Memory B cell (primary cell): Measurements from ENCODE around the gene SHROOM1.
A peak's percentile ranks its signal among the peaks of the same experiment; 100 is the strongest.
"Not testable (repeated sequence)": the region's sequence is repeated elsewhere in the genome, so short reads cannot be mapped to it uniquely, and the experiment has no call there.

Experiments used
- ATAC-seq: fragments of 150-1000 bp; cut with Tn5 transposase; 2 replicates; pipeline ENCODE4 v1.10.0; 2021; ENCODE audit warnings: low read depth, mild to moderate bottlenecking, moderate library complexity
- DNase-seq, 2 donors: peaks; one replicate each; pipeline ENCODE4 v3.0.0; 2022; ENCODE audit warnings: low spot score in 2 of 2
- H3K27ac Mint-ChIP-seq: one replicate; pipeline ENCODE4 v1.8.0; 2022; ENCODE audit warnings: mild to moderate bottlenecking, moderate library complexity, mixed read lengths
- H3K27me3 Mint-ChIP-seq: one replicate; pipeline ENCODE4 v1.8.0; 2022; ENCODE audit warnings: mixed read lengths
- H3K36me3 Mint-ChIP-seq: one replicate; pipeline ENCODE4 v1.8.0; 2022; ENCODE audit warnings: mild to moderate bottlenecking, mixed read lengths
- H3K4me1 Mint-ChIP-seq: one replicate; pipeline ENCODE4 v1.8.0; 2022; ENCODE audit warnings: mixed read lengths
- H3K4me3 Mint-ChIP-seq: one replicate; pipeline ENCODE4 v1.8.0; 2022; ENCODE audit warnings: mild to moderate bottlenecking, moderate library complexity, mixed read lengths
- H3K9me3 Mint-ChIP-seq: one replicate; pipeline ENCODE4 v1.8.0; 2022; ENCODE audit warnings: mixed read lengths

SHROOM1 gene

GRCh38 chr5:132865668-132866341 is 35.4 kb upstream of the SHROOM1 start:
- ATAC-seq (peak; percentile 12), DNase-seq (no peak)
- H3K4me3 Mint-ChIP-seq, result peak overlapping the region; percentile 93
- H3K9me3 Mint-ChIP-seq, result no peaks in the 10 kb centered on the region
- peaks cover 18% of the 10 kb centered on the region for H3K4me1 Mint-ChIP-seq
- H3K27ac Mint-ChIP-seq, result peak overlapping the region; percentile 95
- H3K36me3 Mint-ChIP-seq, result peaks cover 1% of the 10 kb centered on the region
- H3K27me3 Mint-ChIP-seq, result no peaks in the 10 kb centered on the region

DNA sequence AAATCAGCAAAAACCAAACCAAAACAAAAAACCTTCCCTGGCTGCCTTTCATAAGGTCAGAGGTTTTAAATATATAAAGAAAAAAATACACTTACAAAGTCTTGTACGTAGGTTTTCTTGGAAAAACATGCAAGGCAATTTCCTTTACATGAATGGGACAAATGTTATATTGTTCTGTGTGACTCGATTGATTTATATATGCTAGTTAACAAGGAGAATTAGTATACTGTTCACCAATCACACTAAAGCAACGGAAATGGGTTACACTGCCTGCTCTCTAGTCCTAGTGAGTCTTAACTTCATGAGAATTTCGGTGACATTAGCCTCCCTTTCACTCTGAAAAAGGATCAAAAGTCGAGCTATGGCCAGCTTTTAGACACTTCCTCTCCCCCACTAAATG is 30.3 kb upstream of the SHROOM1 start:
- H3K4me1 Mint-ChIP-seq, result peaks cover 5% of the 10 kb centered on the region
- H3K36me3 Mint-ChIP-seq, result no peaks in the 10 kb centered on the region
- H3K27me3 Mint-ChIP-seq, result peaks cover 2% of the 10 kb centered on the region
- ATAC-seq (no peak), DNase-seq (no peak)
- H3K9me3 Mint-ChIP-seq, result peaks cover 1% of the 10 kb centered on the region
- H3K27ac Mint-ChIP-seq, result no peak overlapping the region
- H3K4me3 Mint-ChIP-seq, result no peak overlapping the region

- Mint-ChIP-seq H3K4me3 (no peak overlapping the region), H3K36me3 (no peaks in the 10 kb centered on the region)
Observed at GRCh38 chr5:132859889-132860437, 29.5 kb upstream of the SHROOM1 start.

DNA sequence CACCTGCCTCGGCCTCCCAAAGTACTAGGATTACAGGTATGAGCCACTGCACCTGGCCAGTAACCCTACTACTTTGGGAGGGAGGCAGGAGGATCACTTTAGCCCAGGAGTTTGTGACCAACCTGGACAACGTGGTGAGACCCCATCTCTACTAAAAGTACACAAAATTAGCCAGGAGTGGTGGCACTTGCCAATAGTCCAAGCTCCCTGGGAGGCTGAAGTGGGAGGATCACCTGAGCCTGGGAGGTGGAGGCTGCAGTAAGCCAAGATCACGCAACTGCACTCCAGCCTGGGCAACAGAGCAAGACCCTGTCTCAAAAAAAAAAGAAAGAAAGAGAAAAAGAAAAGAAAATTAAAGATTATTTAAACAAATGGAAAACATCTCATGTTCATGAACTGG is 25.6 kb upstream of the SHROOM1 start:
- no peak overlapping the region for H3K27ac Mint-ChIP-seq
- no peaks in the 10 kb centered on the region for H3K4me1 Mint-ChIP-seq
- DNase-seq (no peak), ATAC-seq (no peak)
- no peak overlapping the region for H3K4me3 Mint-ChIP-seq
- no peaks in the 10 kb centered on the region for H3K36me3 Mint-ChIP-seq
- H3K9me3 Mint-ChIP-seq, result peaks cover 1% of the 10 kb centered on the region
- H3K27me3 Mint-ChIP-seq, result peaks cover 5% of the 10 kb centered on the region

More at GRCh38 chr5:132859889-132860437, 29.5 kb upstream of the SHROOM1 start:
- DNase-seq (no peak), ATAC-seq (no peak)
- Mint-ChIP-seq H3K9me3 (peaks cover 1% of the 10 kb centered on the region), H3K27me3 (peaks cover 3% of the 10 kb centered on the region), H3K27ac (no peak overlapping the region), H3K4me1 (no peaks in the 10 kb centered on the region)

DNA sequence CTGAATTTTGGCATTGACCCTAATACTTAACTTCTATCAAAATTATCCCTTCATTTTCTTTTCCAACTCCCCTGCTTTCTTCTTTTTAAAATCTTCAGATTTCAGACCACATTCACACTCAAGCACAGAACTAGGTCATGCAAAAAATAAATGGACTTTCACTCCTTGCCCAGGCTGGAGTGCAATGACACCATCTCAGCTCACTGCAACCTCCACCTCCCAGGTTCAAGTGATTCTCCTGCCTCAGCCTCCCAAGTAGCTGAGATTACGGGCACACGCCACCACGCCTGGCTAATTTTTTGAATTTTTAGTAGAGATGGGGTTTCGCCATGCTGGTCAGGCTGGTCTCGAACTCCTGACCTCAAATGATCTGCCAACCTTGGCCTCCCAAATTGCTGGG is 24.5 kb upstream of the SHROOM1 start:
- DNase-seq, H3K27ac Mint-ChIP-seq, H3K4me3 Mint-ChIP-seq, H3K9me3 Mint-ChIP-seq, H3K4me1 Mint-ChIP-seq, H3K27me3 Mint-ChIP-seq, ATAC-seq, H3K36me3 Mint-ChIP-seq: not testable (repeated sequence)

DNA sequence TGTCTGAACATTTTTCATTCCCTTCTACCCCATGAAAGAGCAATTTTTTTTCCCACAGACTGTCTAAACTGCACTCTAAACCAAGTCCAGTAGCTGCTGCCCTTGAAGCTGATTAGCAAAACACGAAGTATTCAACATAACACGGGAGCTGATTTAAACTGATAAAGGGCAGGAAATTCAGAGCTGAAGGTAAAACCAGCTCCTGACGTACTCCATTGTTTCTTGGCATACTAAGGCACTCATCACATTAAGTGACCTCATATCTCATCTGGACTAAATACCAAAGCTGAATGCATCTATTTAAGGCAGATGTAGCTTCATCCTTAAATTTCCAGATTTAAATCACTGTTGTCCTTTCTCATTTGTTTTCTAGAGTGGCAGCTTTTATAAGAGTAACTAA is 23.9 kb upstream of the SHROOM1 start:
- H3K4me3 Mint-ChIP-seq, result no peak overlapping the region
- ATAC-seq (no peak), DNase-seq (no peak)
- H3K27me3 Mint-ChIP-seq, result peaks cover 7% of the 10 kb centered on the region
- H3K9me3 Mint-ChIP-seq, result peaks cover 1% of the 10 kb centered on the region
- no peaks in the 10 kb centered on the region for H3K36me3 Mint-ChIP-seq
- no peak overlapping the region for H3K27ac Mint-ChIP-seq
- H3K4me1 Mint-ChIP-seq, result peaks cover 2% of the 10 kb centered on the region

DNA sequence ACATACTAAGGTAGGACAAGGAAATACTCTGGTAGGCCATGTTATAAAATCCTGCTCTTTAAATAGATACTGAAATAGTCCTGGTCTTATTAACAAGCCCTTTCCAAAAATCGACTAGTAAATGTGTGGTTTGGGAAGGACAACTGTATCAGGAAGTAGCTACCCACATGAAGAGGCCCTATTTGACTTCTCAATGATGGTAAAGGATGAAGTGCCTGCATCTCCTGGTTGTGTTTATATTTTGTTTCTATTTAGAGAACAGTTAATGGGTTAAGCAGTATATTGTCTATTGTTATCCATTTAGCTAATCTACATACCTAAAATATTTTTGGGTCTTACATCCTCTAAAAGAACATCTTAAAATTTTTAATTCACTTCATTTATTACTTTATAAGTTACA is 23.3 kb upstream of the SHROOM1 start:
- H3K27me3 Mint-ChIP-seq, result peaks cover 7% of the 10 kb centered on the region
- no peaks in the 10 kb centered on the region for H3K36me3 Mint-ChIP-seq
- H3K27ac Mint-ChIP-seq, result no peak overlapping the region
- ATAC-seq, result no peak
- H3K4me3 Mint-ChIP-seq, result no peak overlapping the region
- DNase-seq, result no peak
- peaks cover 1% of the 10 kb centered on the region for H3K9me3 Mint-ChIP-seq
- peaks cover 2% of the 10 kb centered on the region for H3K4me1 Mint-ChIP-seq

DNA sequence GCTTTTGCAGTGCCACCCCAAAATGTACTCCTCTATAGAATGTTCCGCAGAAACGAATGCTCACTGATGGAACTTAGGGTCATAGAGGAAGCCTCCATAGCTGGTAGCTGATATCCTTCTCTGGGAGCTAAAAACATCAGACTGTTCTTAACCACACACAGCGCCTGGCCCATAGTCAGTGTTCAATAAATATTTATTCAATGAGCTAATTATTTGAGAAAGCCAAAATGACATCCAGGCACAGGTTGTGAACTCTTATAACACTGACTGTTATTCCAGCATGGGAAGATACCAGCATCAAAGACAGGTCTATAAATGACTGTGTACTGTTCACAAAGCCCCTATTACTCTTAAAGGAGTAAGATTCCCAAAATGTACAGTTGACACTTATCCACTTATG is 22.9 kb upstream of the SHROOM1 start:
- no peak for ATAC-seq
- Mint-ChIP-seq H3K4me1 (peaks cover 2% of the 10 kb centered on the region), H3K27me3 (peaks cover 7% of the 10 kb centered on the region), H3K27ac (no peak overlapping the region), H3K9me3 (peaks cover 1% of the 10 kb centered on the region), H3K4me3 (no peak overlapping the region), H3K36me3 (no peaks in the 10 kb centered on the region)
- DNase-seq, result no peak

DNA sequence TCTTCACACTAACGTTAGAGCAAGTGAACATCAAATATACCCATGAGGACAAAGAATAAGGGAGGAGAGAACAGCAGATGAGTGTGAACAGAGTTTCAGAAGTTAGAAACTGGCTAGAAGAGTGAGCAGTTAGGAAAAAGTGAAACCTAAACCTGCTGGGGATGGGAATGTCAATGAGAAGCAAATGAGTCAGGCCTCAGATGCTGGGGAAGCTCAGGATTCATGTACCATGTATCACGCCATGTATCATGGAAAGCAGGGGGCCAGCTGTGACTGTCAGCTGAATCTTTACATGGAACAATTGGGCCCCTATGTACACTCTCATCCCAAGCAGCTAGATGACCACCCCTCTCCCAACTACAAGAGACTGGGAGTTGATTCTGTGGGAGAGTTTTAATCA is 19.6 kb upstream of the SHROOM1 start:
- Mint-ChIP-seq H3K27me3 (peaks cover 4% of the 10 kb centered on the region), H3K36me3 (no peaks in the 10 kb centered on the region), H3K4me1 (peaks cover 2% of the 10 kb centered on the region), H3K27ac (no peak overlapping the region), H3K9me3 (no peaks in the 10 kb centered on the region), H3K4me3 (no peak overlapping the region)
- no peak for ATAC-seq
- no peak for DNase-seq

- DNase-seq (no peak), ATAC-seq (no peak)
- Mint-ChIP-seq H3K4me3 (no peak overlapping the region), H3K27me3 (peaks cover 4% of the 10 kb centered on the region), H3K27ac (no peak overlapping the region), H3K4me1 (peaks cover 2% of the 10 kb centered on the region), H3K36me3 (no peaks in the 10 kb centered on the region), H3K9me3 (no peaks in the 10 kb centered on the region)
Observed at GRCh38 chr5:132849347-132849746, 18.9 kb upstream of the SHROOM1 start.

DNA sequence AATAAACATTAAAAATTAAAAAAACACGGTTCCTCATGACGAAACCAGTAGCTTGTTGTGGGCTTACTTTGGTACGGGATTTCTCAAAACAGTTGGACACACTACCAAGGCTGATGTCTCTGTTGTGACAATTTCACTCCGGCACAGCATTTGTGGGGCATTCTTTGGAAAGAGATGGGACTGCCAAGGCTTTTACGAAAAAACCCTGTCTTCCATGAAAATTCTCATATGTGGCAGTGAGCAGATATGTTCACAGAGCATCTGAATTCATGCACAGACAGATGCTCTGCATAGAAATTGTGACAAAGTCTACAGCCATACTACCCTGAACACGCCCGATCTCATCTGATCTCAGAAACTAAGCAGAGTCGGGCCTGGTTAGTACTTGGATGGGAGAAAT is 17.8 kb upstream of the SHROOM1 start:
- H3K4me3 Mint-ChIP-seq, result no peak overlapping the region
- ATAC-seq, result no peak
- no peak overlapping the region for H3K27ac Mint-ChIP-seq
- no peak for DNase-seq
- H3K36me3 Mint-ChIP-seq, result no peaks in the 10 kb centered on the region
- peaks cover 4% of the 10 kb centered on the region for H3K27me3 Mint-ChIP-seq
- no peaks in the 10 kb centered on the region for H3K9me3 Mint-ChIP-seq
- H3K4me1 Mint-ChIP-seq, result peaks cover 2% of the 10 kb centered on the region

GRCh38 chr5:132841305-132841704 is 10.9 kb upstream of the SHROOM1 start:
- H3K9me3 Mint-ChIP-seq, result no peaks in the 10 kb centered on the region
- H3K4me3 Mint-ChIP-seq, result no peak overlapping the region
- no peak overlapping the region for H3K27ac Mint-ChIP-seq
- ATAC-seq (no peak), DNase-seq (no peak)
- H3K4me1 Mint-ChIP-seq, result no peaks in the 10 kb centered on the region
- H3K36me3 Mint-ChIP-seq, result no peaks in the 10 kb centered on the region
- no peaks in the 10 kb centered on the region for H3K27me3 Mint-ChIP-seq

DNA sequence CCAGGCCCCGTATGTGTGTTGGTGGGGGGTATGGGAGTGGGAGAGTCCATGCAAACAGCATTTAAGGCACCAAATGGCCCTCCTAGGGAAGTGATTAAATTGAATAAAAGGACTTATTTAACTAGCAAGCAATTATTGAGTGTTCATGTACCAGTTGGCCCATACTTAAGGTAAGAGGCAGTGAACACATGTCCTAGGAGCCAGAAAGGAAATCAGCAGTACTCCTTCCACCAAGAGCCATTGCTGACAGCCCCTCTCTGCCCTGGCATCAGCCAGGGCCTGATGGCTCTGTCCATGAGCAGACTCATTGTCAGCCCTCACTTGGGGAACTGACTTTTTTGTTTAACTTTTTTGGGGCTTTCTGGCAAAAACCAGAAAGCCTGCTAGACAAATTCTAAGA is 10.4 kb upstream of the SHROOM1 start:
- H3K9me3 Mint-ChIP-seq, result no peaks in the 10 kb centered on the region
- no peaks in the 10 kb centered on the region for H3K4me1 Mint-ChIP-seq
- no peaks in the 10 kb centered on the region for H3K36me3 Mint-ChIP-seq
- H3K27me3 Mint-ChIP-seq, result no peaks in the 10 kb centered on the region
- no peak for DNase-seq
- H3K4me3 Mint-ChIP-seq, result no peak overlapping the region
- no peak overlapping the region for H3K27ac Mint-ChIP-seq
- no peak for ATAC-seq

GRCh38 chr5:132840313-132840712 is 9.9 kb upstream of the SHROOM1 start:
- DNase-seq (no peak), ATAC-seq (no peak)
- no peaks in the 10 kb centered on the region for H3K36me3 Mint-ChIP-seq
- no peaks in the 10 kb centered on the region for H3K9me3 Mint-ChIP-seq
- H3K4me3 Mint-ChIP-seq, result no peak overlapping the region
- no peaks in the 10 kb centered on the region for H3K4me1 Mint-ChIP-seq
- no peak overlapping the region for H3K27ac Mint-ChIP-seq
- H3K27me3 Mint-ChIP-seq, result no peaks in the 10 kb centered on the region
